Neural crest cell (in vitro differentiated cells): Measurements from ENCODE around the gene EFL1. TPM values are rescaled to one million over a fixed set of nuclear protein-coding genes. Genes with fewer than 3 reads are reported as not detected.

Experiments
- DNase-seq: peaks from one replicate; pipeline ENCODE4 v3.0.0; 2021; ENCODE audit warnings: low read depth, mixed read lengths, low spot score
- H3K27ac Mint-ChIP-seq: one replicate; pipeline ENCODE4 v1.8.0; 2021; ENCODE audit warnings: mild to moderate bottlenecking, mixed read lengths; ENCODE audit not compliant: unreplicated experiment
- H3K27me3 Mint-ChIP-seq: 2 replicates; pipeline ENCODE4 v1.8.0; 2021; ENCODE audit warnings: low read depth, mild to moderate bottlenecking, mixed read lengths
- H3K36me3 Mint-ChIP-seq: 2 replicates; pipeline ENCODE4 v1.8.0; 2021; ENCODE audit warnings: low read depth, mild to moderate bottlenecking, mixed read lengths
- H3K4me1 Mint-ChIP-seq: 2 replicates; pipeline ENCODE4 v1.8.0; 2021; ENCODE audit warnings: mixed read lengths
- H3K4me3 Mint-ChIP-seq: one replicate; pipeline ENCODE4 v1.8.0; 2021; ENCODE audit warnings: mild to moderate bottlenecking, mixed read lengths
- H3K9me3 Mint-ChIP-seq: 2 replicates; pipeline ENCODE4 v1.8.0; 2021; ENCODE audit warnings: mixed read lengths
- CTCF ChIP-seq: fragments of 200-600 bp; sonication (generic); conservative IDR thresholded peaks from 2 replicates; pipeline ENCODE4 v1.5.0; 2021; ENCODE audit warnings: antibody characterized with exemption, mild to moderate bottlenecking
- total RNA-seq: library from RNA; stranded (reverse); gene quantifications from 2 replicates; pipeline ENCODE4 v1.2.1, GENCODE V29; 2021

The EFL1 gene
- total RNA-seq, 1 donor from 2014 or later: 28.5 TPM

- Mint-ChIP-seq H3K4me3 (no peak overlapping the region), H3K4me1 (peaks cover 8% of the 10 kb centered on the region), H3K27ac (no peak overlapping the region), H3K9me3 (no peaks in the 10 kb centered on the region), H3K36me3 (no peaks in the 10 kb centered on the region), H3K27me3 (no peaks in the 10 kb centered on the region)
- no peak for DNase-seq
- TF ChIP-seq CTCF: no peak
Observed at GRCh38 chr15:82103468-82103867, 159.1 kb downstream of the EFL1 start.

- H3K4me1 Mint-ChIP-seq: peaks cover 7% of the 10 kb centered on the region
- no peak for DNase-seq
- no peaks in the 10 kb centered on the region for H3K36me3 Mint-ChIP-seq
- no peaks in the 10 kb centered on the region for H3K9me3 Mint-ChIP-seq
- no peak overlapping the region for H3K4me3 Mint-ChIP-seq
- peak overlapping the region; percentile 19 for H3K27ac Mint-ChIP-seq
- no peaks in the 10 kb centered on the region for H3K27me3 Mint-ChIP-seq
- no peak for TF ChIP-seq CTCF
Observed at GRCh38 chr15:82100111-82100929, 162.2 kb downstream of the EFL1 start.

- Mint-ChIP-seq H3K4me1 (peaks cover 7% of the 10 kb centered on the region), H3K27me3 (no peaks in the 10 kb centered on the region), H3K27ac (no peak overlapping the region), H3K4me3 (no peak overlapping the region), H3K9me3 (peaks cover 4% of the 10 kb centered on the region), H3K36me3 (no peaks in the 10 kb centered on the region)
- no peak for DNase-seq
- no peak for TF ChIP-seq CTCF
Observed at GRCh38 chr15:82098674-82099073, 163.9 kb downstream of the EFL1 start.

- Mint-ChIP-seq H3K4me1 (peaks cover 7% of the 10 kb centered on the region), H3K4me3 (no peak overlapping the region), H3K27me3 (no peaks in the 10 kb centered on the region), H3K36me3 (no peaks in the 10 kb centered on the region), H3K9me3 (peaks cover 7% of the 10 kb centered on the region), H3K27ac (no peak overlapping the region)
- no peak for DNase-seq
- no peak for TF ChIP-seq CTCF
Observed at GRCh38 chr15:82095803-82096202, 166.7 kb downstream of the EFL1 start.

- Mint-ChIP-seq H3K27ac (no peak overlapping the region), H3K9me3 (peaks cover 7% of the 10 kb centered on the region), H3K36me3 (no peaks in the 10 kb centered on the region), H3K27me3 (no peaks in the 10 kb centered on the region), H3K4me3 (no peak overlapping the region), H3K4me1 (no peaks in the 10 kb centered on the region)
- TF ChIP-seq CTCF: no peak
- DNase-seq: no peak
Observed at GRCh38 chr15:82093774-82094211, 168.7 kb downstream of the EFL1 start.
